ENCODE measurements around the gene PPP1R3F.
"Not testable (repeated sequence)": the region's sequence is repeated elsewhere in the genome, so short reads cannot be mapped to it uniquely, and the experiment has no call there.

The PPP1R3F gene

GRCh38 chrX:49276671-49277534, 7.3 kb downstream of the PPP1R3F start:
- no peak for DNase-seq

- DNase-seq, result no peak
Observed at GRCh38 chrX:49277535-49277830, 7.9 kb downstream of the PPP1R3F start.

- no peak for DNase-seq
Observed at GRCh38 chrX:49278081-49278480, 8.5 kb downstream of the PPP1R3F start.

GRCh38 chrX:49282647-49283011, 13.0 kb downstream of the PPP1R3F start:
- DNase-seq, result peak; percentile 0 to 6

- no peak for DNase-seq
Observed at GRCh38 chrX:49284212-49284611, 14.6 kb downstream of the PPP1R3F start.

- no peak for DNase-seq
Observed at GRCh38 chrX:49286136-49286535, 16.5 kb downstream of the PPP1R3F start.

DNA sequence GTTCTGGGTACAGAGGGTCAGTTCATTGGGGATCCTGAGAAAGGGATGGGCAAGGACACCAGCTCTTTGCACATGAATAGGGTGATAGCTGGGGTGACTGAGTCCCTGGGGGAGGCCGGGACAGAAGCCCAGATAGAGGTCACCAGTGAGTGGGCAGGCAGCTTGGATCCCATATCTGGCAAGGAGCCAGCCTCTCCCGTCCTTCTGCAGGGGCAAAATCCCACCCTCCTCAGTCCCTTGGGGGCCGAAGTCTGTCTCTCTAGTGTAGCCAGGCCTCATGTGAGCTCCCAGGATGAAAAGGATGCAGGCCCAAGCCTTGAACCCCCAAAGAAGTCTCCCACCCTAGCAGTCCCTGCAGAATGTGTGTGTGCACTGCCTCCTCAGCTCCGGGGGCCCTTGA, 17.0 kb downstream of the PPP1R3F start:
- DNase-seq, result no peak

DNA sequence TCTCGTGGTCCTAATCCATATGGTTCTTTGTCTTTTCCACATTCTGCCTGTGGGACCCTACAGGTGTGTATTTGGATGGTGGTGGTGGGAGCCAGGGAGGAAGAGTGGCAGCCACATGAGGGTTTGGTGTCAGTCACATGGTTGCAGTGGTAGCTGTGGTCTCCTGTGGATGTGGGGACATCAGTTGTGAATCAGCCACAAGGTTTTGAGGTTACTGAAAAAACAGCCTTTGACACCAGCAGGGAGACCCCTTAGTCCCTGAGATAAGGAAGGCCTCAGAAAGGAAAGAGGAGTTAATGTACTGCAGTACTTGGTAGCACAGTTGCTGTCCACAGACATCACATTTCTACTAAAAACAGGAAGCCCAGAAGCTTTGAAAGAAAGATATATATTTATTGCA, 18.1 kb downstream of the PPP1R3F start:
- DNase-seq, result no peak

DNA sequence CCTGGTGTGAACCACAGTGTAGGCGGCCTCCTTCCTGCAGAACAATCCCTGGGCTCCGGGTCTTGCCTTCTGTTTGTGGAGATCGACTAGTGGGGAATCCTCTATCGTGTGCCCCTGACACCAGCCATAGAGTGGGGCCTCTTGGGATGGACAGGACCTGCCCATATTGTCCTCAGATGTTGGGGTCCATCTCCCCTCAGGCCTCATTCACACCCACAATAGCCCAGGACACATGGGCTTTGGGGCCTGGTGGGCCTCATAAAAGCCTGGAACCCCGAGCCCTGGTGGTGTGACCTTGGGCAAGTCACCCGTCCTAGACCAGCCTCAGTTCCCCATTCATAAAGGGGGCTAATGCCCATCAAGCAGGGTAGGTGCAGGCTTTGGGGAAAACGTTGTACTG, 20.6 kb downstream of the PPP1R3F start:
- no peak for DNase-seq

DNA sequence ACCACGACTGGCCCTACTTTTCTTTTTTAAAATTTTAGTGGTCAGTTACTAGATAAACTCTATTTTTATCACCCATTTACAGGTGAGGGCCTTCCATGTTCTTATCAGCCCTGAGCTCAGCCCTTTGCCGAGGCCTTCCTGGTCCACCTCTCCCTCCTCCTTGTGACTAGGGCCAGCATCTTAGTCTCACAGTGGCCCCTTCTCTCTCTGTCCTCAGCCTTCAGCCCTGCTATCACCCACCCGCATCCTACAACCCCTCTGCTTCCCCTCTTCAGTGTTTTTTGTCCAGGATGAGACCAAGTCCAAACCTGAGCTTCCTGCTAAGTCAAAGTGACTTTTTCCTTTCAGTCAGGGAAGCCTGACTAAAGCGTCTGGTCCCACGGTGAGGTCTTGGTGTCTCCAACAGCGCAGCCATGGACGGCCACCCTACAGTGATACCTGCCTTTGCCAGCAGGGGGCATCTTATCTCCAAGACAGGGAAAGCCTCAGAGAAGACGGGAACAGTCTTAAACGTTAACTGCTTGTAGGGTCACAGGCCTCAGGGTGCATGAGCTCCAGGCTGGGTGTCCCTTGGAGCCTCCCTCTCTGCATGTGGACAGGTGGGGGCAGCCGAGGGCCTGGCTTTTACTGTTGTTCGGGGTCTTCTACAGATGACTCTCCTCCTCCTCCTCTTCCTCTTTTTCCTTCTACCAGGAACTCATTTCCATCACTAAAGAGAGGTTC, 22.2 kb downstream of the PPP1R3F start:
- peak; percentile 16 to 23 for DNase-seq

DNA sequence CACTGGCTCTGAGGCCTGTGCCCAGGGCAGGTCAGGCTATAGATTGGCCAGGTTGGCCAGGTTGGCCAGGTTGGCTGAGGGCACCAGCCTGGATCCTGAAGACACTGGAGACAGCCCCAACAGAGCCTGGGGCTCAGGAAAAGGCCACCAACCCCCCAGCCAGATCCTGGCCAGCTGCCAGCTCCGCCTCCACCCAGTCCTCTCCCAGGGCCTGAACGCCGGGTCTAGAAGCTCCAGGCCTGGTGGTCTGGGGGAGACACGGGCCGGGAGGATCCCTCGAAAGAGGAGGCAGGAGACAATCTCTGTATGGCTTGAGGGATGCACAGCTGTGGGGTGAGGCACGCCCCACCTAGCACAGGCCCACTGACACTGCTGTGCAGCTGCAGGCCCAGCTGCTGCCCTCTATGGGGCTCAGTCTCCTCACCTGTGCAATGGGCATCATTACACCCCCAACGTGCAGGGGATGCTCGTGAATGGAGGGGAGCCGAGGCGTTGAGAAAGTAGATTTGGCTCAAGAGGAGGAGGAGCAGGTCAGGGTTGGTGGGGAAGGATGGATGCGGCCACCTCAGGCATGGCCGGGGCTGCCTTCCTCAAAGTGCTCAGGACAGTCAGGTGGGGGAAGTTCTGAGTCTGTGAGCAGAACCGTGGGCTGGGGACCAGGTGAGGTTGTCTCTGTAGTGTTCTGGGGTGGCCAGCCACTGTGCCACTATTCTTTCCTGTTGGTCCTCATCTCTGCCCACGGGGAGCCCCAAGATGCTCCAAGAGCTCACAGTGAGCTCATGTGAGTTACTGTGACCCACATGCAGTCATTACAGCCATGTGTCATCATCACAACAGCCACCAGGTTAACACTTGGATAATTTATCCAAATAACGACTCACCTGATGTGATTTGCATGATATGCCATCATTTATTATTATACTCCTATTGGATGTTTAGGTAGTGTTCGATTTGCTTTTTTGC, 23.1 kb downstream of the PPP1R3F start:
- no peak for DNase-seq

GRCh38 chrX:49299293-49299692, 29.7 kb downstream of the PPP1R3F start:
- DNase-seq, result not testable (repeated sequence)

DNA sequence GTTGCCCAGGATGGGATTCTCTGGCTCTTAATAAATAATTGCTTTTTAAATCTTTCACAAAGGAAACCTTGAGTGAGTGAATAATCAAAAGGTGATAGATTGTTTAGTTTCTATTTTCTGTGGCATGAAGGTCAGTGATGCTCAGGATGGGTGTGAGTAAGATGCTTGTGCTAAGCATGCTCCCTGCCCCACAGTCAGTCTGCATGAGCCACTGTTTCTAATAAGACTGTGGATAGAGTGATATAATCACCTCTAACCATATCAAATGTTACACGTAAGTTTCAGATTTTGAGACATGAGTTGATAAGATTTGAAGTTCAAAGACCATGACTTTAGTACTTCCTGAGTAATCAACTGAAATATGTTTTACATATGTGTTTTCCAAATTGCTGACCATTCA, 31.1 kb downstream of the PPP1R3F start:
- no peak for DNase-seq

- no peak for DNase-seq
Observed at GRCh38 chrX:49303346-49303745, 33.8 kb downstream of the PPP1R3F start, which contains the start of gene GAGE10. TSS of gene GAGE10 (plus strand) at chrX:49303646. CDS start at chrX:49304860, 1,214 bp downstream.

- not testable (repeated sequence) for DNase-seq
Observed at GRCh38 chrX:49307775-49308174, 38.2 kb downstream of the PPP1R3F start.

GRCh38 chrX:49308604-49309269, 39.1 kb downstream of the PPP1R3F start:
- no peak for DNase-seq

DNA sequence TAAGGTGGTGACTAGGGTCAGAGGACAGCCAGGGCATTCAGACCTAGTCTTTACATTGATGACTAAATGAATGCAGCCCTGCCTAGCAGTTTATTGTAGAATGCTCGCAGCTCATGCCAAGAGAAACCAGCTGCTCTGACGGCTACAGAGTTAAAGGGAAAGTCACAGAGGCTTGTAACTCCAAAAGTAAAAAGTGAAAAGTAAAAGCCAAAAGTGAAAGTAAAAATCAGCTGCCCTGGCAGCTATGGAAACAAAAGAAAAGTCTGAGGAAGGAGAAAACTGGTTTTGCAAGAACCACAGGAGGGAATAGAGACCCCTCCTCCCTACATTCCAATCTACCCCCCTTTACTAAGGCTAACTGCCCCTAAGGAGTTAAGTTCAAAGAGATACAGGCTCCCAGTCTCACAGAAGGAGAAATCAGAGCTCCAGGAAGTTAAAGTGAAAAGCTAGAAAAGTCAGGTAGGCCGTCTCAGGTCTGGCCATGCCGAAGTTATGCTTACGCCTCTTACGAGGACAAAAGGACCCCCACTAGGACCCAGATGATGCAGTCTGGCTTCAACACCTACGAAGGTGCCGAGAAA, 39.9 kb downstream of the PPP1R3F start:
- no peak for DNase-seq

GRCh38 chrX:49310371-49310770, 40.8 kb downstream of the PPP1R3F start:
- DNase-seq, result no peak

DNA sequence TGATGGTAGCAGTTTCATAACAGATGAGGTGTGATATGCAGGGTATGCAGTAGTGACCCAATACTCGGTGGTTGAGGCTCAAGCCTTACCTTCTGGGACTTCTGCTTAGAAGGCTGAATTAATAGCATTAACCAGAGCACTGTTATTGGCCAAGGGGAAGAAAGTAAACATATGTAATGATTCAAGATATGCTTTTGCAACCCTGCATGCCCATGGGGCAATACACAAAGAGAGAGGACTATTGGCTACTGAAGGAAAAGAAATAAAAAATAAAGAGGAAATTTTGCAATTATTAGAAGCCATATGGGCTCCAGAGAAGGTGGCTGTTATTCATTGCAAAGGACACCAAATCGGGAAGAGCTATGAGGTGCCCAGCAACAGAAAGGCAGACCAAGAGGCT, 42.6 kb downstream of the PPP1R3F start:
- peak; percentile 48 to 54 for DNase-seq

GRCh38 chrX:49316085-49316484, 46.5 kb downstream of the PPP1R3F start:
- no peak for DNase-seq

DNA sequence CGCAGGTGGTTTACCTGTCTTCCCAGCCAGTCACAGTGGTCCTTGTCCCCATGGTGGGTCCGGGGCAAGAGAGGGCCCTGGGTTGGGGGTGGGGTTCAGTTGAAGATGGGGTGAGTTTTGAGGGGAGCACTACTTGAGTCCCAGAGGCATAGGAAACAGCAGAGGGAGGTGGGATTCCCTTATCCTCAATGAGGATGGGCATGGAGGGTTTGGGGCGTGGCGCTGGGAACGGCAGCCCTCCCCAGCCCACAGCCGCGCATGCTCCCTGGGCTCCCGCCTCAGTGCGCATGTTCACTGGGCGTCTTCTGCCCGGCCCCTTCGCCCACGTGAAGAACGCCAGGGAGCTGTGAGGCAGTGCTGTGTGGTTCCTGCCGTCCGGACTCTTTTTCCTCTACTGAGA, 52.1 kb downstream of the PPP1R3F start, which contains the start of gene GAGE12J:
TSS of gene GAGE12J (plus strand) at position 301 of the 400 bp plus-strand sequence. CDS start 1,157 bp downstream, outside the sequence.
- DNase-seq, result not testable (repeated sequence)

GRCh38 chrX:49322266-49322665, 52.7 kb downstream of the PPP1R3F start:
- DNase-seq, result not testable (repeated sequence)
